Right lobe of liver (tissue), 4 donors: Measurements from ENCODE around the gene TFF2.

Experiments used
- CTCF ChIP-seq, 4 donors: fragments of 200-600 bp in 3 of 4; fragments of 450-650 bp in 1 of 4; IDR thresholded peaks; one replicate each; pipeline versions ENCODE4 v1.5.1 to v1.8.0; 2016 to 2022; ENCODE audit warnings: antibody characterized with exemption in 4 of 4, mild to moderate bottlenecking in 2 of 4
- POLR2A ChIP-seq: fragments of 450-650 bp; IDR thresholded peaks from one replicate; pipeline ENCODE4 v1.6.1; 2017; ENCODE audit warnings: antibody characterized with exemption, mild to moderate bottlenecking
- donor health status: DM: no; HTN: no; CAD: no.
- donor health status: DM: no; HTN: no; CAD: no.
- donor health status: DM: no; HTN: yes; CAD: no.

- no peak for TF ChIP-seq CTCF (IDR thresholded peaks at IDR 0.05)
- no peak for TF ChIP-seq POLR2A
Observed at GRCh38 chr21:42377951-42378340, 27.2 kb upstream of the TFF2 start.
